ENCODE data around the gene HDAC7. TPM values are rescaled to one million over a fixed set of nuclear protein-coding genes. Genes with fewer than 3 reads are reported as not detected.
A peak's percentile ranks its signal among the peaks of the same experiment; 100 is the strongest.

HDAC7 gene
- total and polyA plus RNA-seq, 7 experiments from 2014 or later: 16.7 to 194 (median 153) TPM

GRCh38 chr12:47825173-47825639, 5.5 kb upstream of the HDAC7 start:
- H3K36me3 Mint-ChIP-seq: peaks cover 0 to 11% (median 0%) of the 10 kb centered on the region in 5 donors
- ChIA-PET CTCF (interaction anchor here (1.2 to 20.1 kb wide), 3 partner anchors 8 to 13 kb away, joined by 7 to 539 read pairs (median 16); partner anchors contain the start of gene HDAC7), POLR2A (interaction anchor here (0.8 to 16.4 kb wide), 6 partner anchors 5 to 320 kb away, joined by 3 to 364 read pairs (median 12); partner anchors contain the start of gene HDAC7)
- DNase-seq: no peak
- Histone ChIP-seq H3K4me1 (ENCODE audit: control insufficient read depth in 2 of 2, insufficient read depth in 2 of 2, low read length in 2 of 2) (peaks cover 47 to 97% of the 10 kb centered on the region in 2 donors), H3K4me3 (ENCODE audit: low read length) (no peak overlapping the region), H3K27me3 (ENCODE audit: control insufficient read depth in 2 of 2, insufficient read depth in 2 of 2, low read length in 2 of 2) (no peaks in the 10 kb centered on the region), H3K9me3 (ENCODE audit: control insufficient read depth in 2 of 3, low read length in 3 of 3) (no peaks in the 10 kb centered on the region), H3K27ac (ENCODE audit: low read depth, low read length) (peak overlapping the region; percentile 70), H3K36me3 (ENCODE audit: control insufficient read depth in 2 of 3, insufficient read depth in 3 of 3, low read length in 3 of 3) (no peaks in the 10 kb centered on the region)
- no peak for ATAC-seq
- H3K4me1 Mint-ChIP-seq: peaks cover 76 to 98% (median 89%) of the 10 kb centered on the region in 7 donors
- no peaks in the 10 kb centered on the region for H3K27me3 Mint-ChIP-seq
- no peaks in the 10 kb centered on the region for H3K9me3 Mint-ChIP-seq
- peak overlapping the region; percentile 90 to 100 (median 97) for H3K27ac Mint-ChIP-seq
- intact Hi-C loops (cut with micrococcal nuclease): no loop called here
- peak overlapping the region; percentile 36 to 88 (median 78) for H3K4me3 Mint-ChIP-seq

- Mint-ChIP-seq H3K4me3 (peak overlapping the region; percentile 68 to 88 (median 80)), H3K27me3 (no peaks in the 10 kb centered on the region), H3K27ac (peak overlapping the region; percentile 90 to 100 (median 97)), H3K9me3 (no peaks in the 10 kb centered on the region), H3K4me1 (peaks cover 75 to 97% (median 90%) of the 10 kb centered on the region in 7 donors), H3K36me3 (peaks cover 0 to 10% (median 0%) of the 10 kb centered on the region in 5 donors)
- DNase-seq: no peak
- H3K36me3 ChIP-seq (ENCODE audit: control insufficient read depth in 2 of 3, insufficient read depth in 3 of 3, low read length in 3 of 3): no peaks in the 10 kb centered on the region
- no peaks in the 10 kb centered on the region for H3K9me3 ChIP-seq (ENCODE audit: control insufficient read depth in 2 of 3, low read length in 3 of 3)
- no peak for ATAC-seq
- H3K27ac ChIP-seq (ENCODE audit: low read depth, low read length): peak overlapping the region; percentile 70
- POLR2A ChIA-PET: interaction anchor here (0.6 to 16.4 kb wide), 6 partner anchors 7 to 80 kb away, joined by 3 to 364 read pairs (median 8); no protein-coding TSS in a partner anchor
- CTCF ChIA-PET: interaction anchor here (0.6 to 20.1 kb wide), 4 partner anchors 9 to 82 kb away, joined by 3 to 539 read pairs (median 12); partner anchors contain the start of gene HDAC7
- no peaks in the 10 kb centered on the region for H3K27me3 ChIP-seq (ENCODE audit: control insufficient read depth in 2 of 2, insufficient read depth in 2 of 2, low read length in 2 of 2)
- intact Hi-C loops (cut with micrococcal nuclease): loop anchor here (1.0 kb wide), 4 partner anchors 8 to 13 kb away; no protein-coding TSS in a partner anchor
- H3K4me1 ChIP-seq (ENCODE audit: control insufficient read depth in 2 of 2, insufficient read depth in 2 of 2, low read length in 2 of 2): peaks cover 48 to 93% of the 10 kb centered on the region in 2 donors
- peak overlapping the region; percentile 4 for H3K4me3 ChIP-seq (ENCODE audit: low read length)
Observed at GRCh38 chr12:47824635-47825034, 4.9 kb upstream of the HDAC7 start.

GRCh38 chr12:47824198-47824597, 4.5 kb upstream of the HDAC7 start:
- peak; percentile 62 for ATAC-seq
- Mint-ChIP-seq H3K36me3 (peaks cover 0 to 9% (median 0%) of the 10 kb centered on the region in 5 donors), H3K4me3 (peak overlapping the region; percentile 68 to 88 (median 80)), H3K4me1 (peaks cover 72 to 93% (median 86%) of the 10 kb centered on the region in 7 donors), H3K9me3 (no peaks in the 10 kb centered on the region), H3K27me3 (no peaks in the 10 kb centered on the region), H3K27ac (peak overlapping the region; percentile 90 to 100 (median 97))
- H3K4me1 ChIP-seq (ENCODE audit: control insufficient read depth in 2 of 2, insufficient read depth in 2 of 2, low read length in 2 of 2): peaks cover 48 to 89% of the 10 kb centered on the region in 2 donors
- H3K27me3 ChIP-seq (ENCODE audit: control insufficient read depth in 2 of 2, insufficient read depth in 2 of 2, low read length in 2 of 2): no peaks in the 10 kb centered on the region
- H3K9me3 ChIP-seq (ENCODE audit: control insufficient read depth in 2 of 3, low read length in 3 of 3): no peaks in the 10 kb centered on the region
- CTCF ChIA-PET: interaction anchor here (0.6 to 20.1 kb wide), 4 partner anchors 9 to 82 kb away, joined by 3 to 539 read pairs (median 12); partner anchors contain the start of gene HDAC7
- H3K4me3 ChIP-seq (ENCODE audit: low read length): peak overlapping the region; percentile 4
- no peaks in the 10 kb centered on the region for H3K36me3 ChIP-seq (ENCODE audit: control insufficient read depth in 2 of 3, insufficient read depth in 3 of 3, low read length in 3 of 3)
- POLR2A ChIA-PET: interaction anchor here (0.6 to 16.4 kb wide), 7 partner anchors 8 to 617 kb away, joined by 3 to 364 read pairs (median 4); no protein-coding TSS in a partner anchor
- peak in 7 of 9 donors; percentile 60 to 76 (median 73) for DNase-seq
- intact Hi-C loops (cut with micrococcal nuclease): loop anchor here (1.0 kb wide), 4 partner anchors 8 to 13 kb away; no protein-coding TSS in a partner anchor
- H3K27ac ChIP-seq (ENCODE audit: low read depth, low read length): peak overlapping the region; percentile 70

GRCh38 chr12:47823422-47824086, 3.9 kb upstream of the HDAC7 start:
- CTCF ChIA-PET: interaction anchor here (2.3 to 22.9 kb wide), 3 partner anchors 10 to 14 kb away, joined by 16 to 539 read pairs (median 539); partner anchors contain the start of gene HDAC7
- Mint-ChIP-seq H3K27me3 (no peaks in the 10 kb centered on the region), H3K36me3 (peaks cover 0 to 13% (median 0%) of the 10 kb centered on the region in 5 donors), H3K27ac (peak overlapping the region; percentile 90 to 100 (median 97)), H3K4me1 (peaks cover 66 to 87% (median 81%) of the 10 kb centered on the region in 7 donors), H3K9me3 (no peaks in the 10 kb centered on the region), H3K4me3 (peak overlapping the region; percentile 68 to 94 (median 80))
- H3K27ac ChIP-seq (ENCODE audit: low read depth, low read length): peak overlapping the region; percentile 70
- no peak overlapping the region for H3K4me3 ChIP-seq (ENCODE audit: low read length)
- no peaks in the 10 kb centered on the region for H3K9me3 ChIP-seq (ENCODE audit: control insufficient read depth in 2 of 3, low read length in 3 of 3)
- ATAC-seq (no peak), DNase-seq (no peak)
- intact Hi-C loops (cut with micrococcal nuclease): loop anchor here (1.0 kb wide), 4 partner anchors 9 to 14 kb away; no protein-coding TSS in a partner anchor
- H3K36me3 ChIP-seq (ENCODE audit: control insufficient read depth in 2 of 3, insufficient read depth in 3 of 3, low read length in 3 of 3): no peaks in the 10 kb centered on the region
- H3K4me1 ChIP-seq (ENCODE audit: control insufficient read depth in 2 of 2, insufficient read depth in 2 of 2, low read length in 2 of 2): peaks cover 52 to 83% of the 10 kb centered on the region in 2 donors
- H3K27me3 ChIP-seq (ENCODE audit: control insufficient read depth in 2 of 2, insufficient read depth in 2 of 2, low read length in 2 of 2): no peaks in the 10 kb centered on the region
- POLR2A ChIA-PET: interaction anchor here (0.7 to 16.4 kb wide), 8 partner anchors 9 to 616 kb away, joined by 3 to 364 read pairs (median 12); no protein-coding TSS in a partner anchor

GRCh38 chr12:47822863-47823262, 3.2 kb upstream of the HDAC7 start:
- ChIA-PET POLR2A (interaction anchor here (1.1 to 7.3 kb wide), 3 partner anchors 9 to 25 kb away, joined by 3 to 239 read pairs (median 125); no protein-coding TSS in a partner anchor), CTCF (interaction anchor here (1.0 to 22.9 kb wide), 3 partner anchors 11 to 80 kb away, joined by 3 to 539 read pairs (median 10); no protein-coding TSS in a partner anchor)
- Histone ChIP-seq H3K9me3 (ENCODE audit: control insufficient read depth in 2 of 3, low read length in 3 of 3) (no peaks in the 10 kb centered on the region), H3K27ac (ENCODE audit: low read depth, low read length) (peak overlapping the region; percentile 70), H3K36me3 (ENCODE audit: control insufficient read depth in 2 of 3, insufficient read depth in 3 of 3, low read length in 3 of 3) (no peaks in the 10 kb centered on the region), H3K4me3 (ENCODE audit: low read length) (no peak overlapping the region), H3K4me1 (ENCODE audit: control insufficient read depth in 2 of 2, insufficient read depth in 2 of 2, low read length in 2 of 2) (peaks cover 59 to 82% of the 10 kb centered on the region in 2 donors), H3K27me3 (ENCODE audit: control insufficient read depth in 2 of 2, insufficient read depth in 2 of 2, low read length in 2 of 2) (no peaks in the 10 kb centered on the region)
- intact Hi-C loops (cut with micrococcal nuclease): no loop called here
- no peak for ATAC-seq
- no peak for DNase-seq
- H3K27me3 Mint-ChIP-seq: no peaks in the 10 kb centered on the region
- no peaks in the 10 kb centered on the region for H3K9me3 Mint-ChIP-seq
- H3K27ac Mint-ChIP-seq: peak overlapping the region; percentile 64 to 100 (median 97)
- peaks cover 0 to 20% (median 0%) of the 10 kb centered on the region in 5 donors for H3K36me3 Mint-ChIP-seq
- H3K4me3 Mint-ChIP-seq: peak overlapping the region in 7 of 10 donors; percentile 11 to 94 (median 77)
- peaks cover 66 to 87% (median 78%) of the 10 kb centered on the region in 7 donors for H3K4me1 Mint-ChIP-seq

- Mint-ChIP-seq H3K4me1 (peaks cover 70 to 87% (median 81%) of the 10 kb centered on the region in 7 donors), H3K27ac (peak overlapping the region; percentile 64 to 100 (median 97)), H3K36me3 (peaks cover 0 to 23% (median 0%) of the 10 kb centered on the region in 5 donors), H3K9me3 (no peaks in the 10 kb centered on the region), H3K4me3 (peak overlapping the region in 7 of 10 donors; percentile 10 to 94 (median 52)), H3K27me3 (no peaks in the 10 kb centered on the region)
- no peaks in the 10 kb centered on the region for H3K9me3 ChIP-seq (ENCODE audit: control insufficient read depth in 2 of 3, low read length in 3 of 3)
- ATAC-seq (no peak), DNase-seq (no peak)
- peak overlapping the region; percentile 70 for H3K27ac ChIP-seq (ENCODE audit: low read depth, low read length)
- H3K27me3 ChIP-seq (ENCODE audit: control insufficient read depth in 2 of 2, insufficient read depth in 2 of 2, low read length in 2 of 2): no peaks in the 10 kb centered on the region
- ChIA-PET POLR2A (interaction anchor here (1.1 to 7.3 kb wide), 3 partner anchors 10 to 24 kb away, joined by 3 to 239 read pairs (median 125); no protein-coding TSS in a partner anchor), CTCF (interaction anchor here (1.0 to 22.9 kb wide), 5 partner anchors 9 to 80 kb away, joined by 3 to 539 read pairs (median 4); no protein-coding TSS in a partner anchor)
- intact Hi-C loops (cut with micrococcal nuclease): no loop called here
- H3K36me3 ChIP-seq (ENCODE audit: control insufficient read depth in 2 of 3, insufficient read depth in 3 of 3, low read length in 3 of 3): no peaks in the 10 kb centered on the region
- H3K4me1 ChIP-seq (ENCODE audit: control insufficient read depth in 2 of 2, insufficient read depth in 2 of 2, low read length in 2 of 2): peaks cover 64 to 84% of the 10 kb centered on the region in 2 donors
- no peak overlapping the region for H3K4me3 ChIP-seq (ENCODE audit: low read length)
Observed at GRCh38 chr12:47822401-47822800, 2.7 kb upstream of the HDAC7 start.

Data from naive thymus-derived CD4-positive, alpha-beta T cell (primary cell).